LNCaP clone FGC (cell line): Measurements from ENCODE around the gene C17orf107.
"Not testable (repeated sequence)": the region's sequence is repeated elsewhere in the genome, so short reads cannot be mapped to it uniquely, and the experiment has no call there.

Source experiments
- DNase-seq: peaks from one replicate; pipeline ENCODE4 v3.0.0-alpha.2; 2011; ENCODE audit warnings: low read depth
- H3K4me3 ChIP-seq: 2 replicates; pipeline ENCODE4 v1.5.1; 2011; ENCODE audit warnings: mild to moderate bottlenecking, low read depth, low read length, control low read depth
- TF ChIP-seq, protein P1 (sequence below): IDR thresholded peaks from 2 replicates; pipeline ENCODE4 v1.5.1; 2012; ENCODE audit warnings: mild to moderate bottlenecking; ENCODE audit not compliant: control insufficient read depth, insufficient read depth; ENCODE audit errors: extremely low read depth

The C17orf107 gene

DNA sequence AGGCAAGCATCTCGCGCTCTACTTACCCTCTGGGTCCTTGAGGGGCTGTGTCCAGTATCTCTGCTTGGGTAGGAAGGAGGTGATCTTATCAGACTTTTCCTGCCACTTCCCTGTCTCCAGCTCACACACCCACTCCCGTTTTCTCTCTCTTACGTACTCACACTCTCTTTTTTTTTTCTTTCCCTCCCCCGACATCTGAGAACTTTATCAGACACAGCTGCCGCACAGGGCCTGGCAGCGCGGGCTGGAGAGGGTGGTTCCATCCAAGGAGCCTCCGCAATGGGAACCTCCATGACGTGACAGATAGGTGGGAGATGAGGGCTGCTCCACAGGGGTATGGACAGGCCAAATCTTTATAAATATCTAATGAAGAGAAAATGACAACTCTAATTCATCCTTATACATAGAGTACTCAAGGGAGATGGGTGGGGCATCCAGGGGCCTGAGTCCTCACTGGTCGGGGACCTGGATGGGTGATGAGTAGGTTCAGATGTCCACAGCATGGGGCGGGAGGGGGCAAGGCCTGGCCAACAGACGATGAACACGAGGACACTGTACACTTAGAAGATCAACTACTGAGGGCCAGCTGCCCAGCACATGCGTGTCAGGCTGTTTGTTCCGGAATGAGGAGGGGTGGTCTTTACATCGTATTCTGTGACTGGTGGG is 42.9 kb upstream of the C17orf107 start:
- TF ChIP-seq, protein P1, sequence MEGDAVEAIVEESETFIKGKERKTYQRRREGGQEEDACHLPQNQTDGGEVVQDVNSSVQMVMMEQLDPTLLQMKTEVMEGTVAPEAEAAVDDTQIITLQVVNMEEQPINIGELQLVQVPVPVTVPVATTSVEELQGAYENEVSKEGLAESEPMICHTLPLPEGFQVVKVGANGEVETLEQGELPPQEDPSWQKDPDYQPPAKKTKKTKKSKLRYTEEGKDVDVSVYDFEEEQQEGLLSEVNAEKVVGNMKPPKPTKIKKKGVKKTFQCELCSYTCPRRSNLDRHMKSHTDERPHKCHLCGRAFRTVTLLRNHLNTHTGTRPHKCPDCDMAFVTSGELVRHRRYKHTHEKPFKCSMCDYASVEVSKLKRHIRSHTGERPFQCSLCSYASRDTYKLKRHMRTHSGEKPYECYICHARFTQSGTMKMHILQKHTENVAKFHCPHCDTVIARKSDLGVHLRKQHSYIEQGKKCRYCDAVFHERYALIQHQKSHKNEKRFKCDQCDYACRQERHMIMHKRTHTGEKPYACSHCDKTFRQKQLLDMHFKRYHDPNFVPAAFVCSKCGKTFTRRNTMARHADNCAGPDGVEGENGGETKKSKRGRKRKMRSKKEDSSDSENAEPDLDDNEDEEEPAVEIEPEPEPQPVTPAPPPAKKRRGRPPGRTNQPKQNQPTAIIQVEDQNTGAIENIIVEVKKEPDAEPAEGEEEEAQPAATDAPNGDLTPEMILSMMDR = no peak
- H3K4me3 ChIP-seq = no peak overlapping the region
- no peak for DNase-seq

DNA sequence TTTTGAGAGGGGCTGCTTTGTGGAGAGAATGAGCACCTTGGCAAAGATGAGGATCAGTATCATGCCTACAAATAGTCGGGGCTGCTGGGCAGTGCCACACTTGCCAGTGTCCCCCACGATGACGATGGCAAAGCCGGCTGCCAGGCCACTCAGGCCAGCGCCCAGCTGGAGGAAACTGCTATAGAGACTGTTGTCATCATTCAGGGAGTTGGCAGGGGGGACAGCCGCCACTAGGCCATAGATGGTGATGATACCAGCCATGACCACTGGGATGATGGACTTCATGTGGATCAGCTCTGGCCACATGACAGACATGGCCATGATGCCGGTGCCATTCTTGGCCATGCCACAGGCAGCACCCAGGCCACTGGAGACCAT is 42.4 kb upstream of the C17orf107 start:
- H3K4me3 ChIP-seq = no peak overlapping the region
- no peak for DNase-seq
- TF ChIP-seq, protein P1 = no peak

DNA sequence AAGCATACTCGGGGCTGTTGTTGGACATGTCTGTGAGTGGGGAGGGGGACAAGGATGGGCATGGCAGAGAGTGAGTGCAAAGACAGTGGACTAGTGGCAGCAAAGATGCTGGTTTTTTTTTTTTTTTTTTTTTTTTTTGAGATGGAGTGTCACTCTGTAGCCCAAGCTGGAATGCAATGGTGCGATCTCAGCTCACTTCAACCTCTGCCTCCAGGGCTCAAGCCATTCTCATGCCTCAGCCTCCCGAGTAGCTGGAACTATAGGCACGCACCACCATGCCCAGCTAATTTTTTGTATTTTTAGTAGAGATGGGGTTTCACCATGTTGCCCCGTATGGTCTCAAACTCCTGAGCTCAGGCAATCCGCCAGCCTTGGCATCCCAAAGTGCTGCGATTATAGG is 42.0 kb upstream of the C17orf107 start:
- not testable (repeated sequence) for DNase-seq, H3K4me3 ChIP-seq

DNA sequence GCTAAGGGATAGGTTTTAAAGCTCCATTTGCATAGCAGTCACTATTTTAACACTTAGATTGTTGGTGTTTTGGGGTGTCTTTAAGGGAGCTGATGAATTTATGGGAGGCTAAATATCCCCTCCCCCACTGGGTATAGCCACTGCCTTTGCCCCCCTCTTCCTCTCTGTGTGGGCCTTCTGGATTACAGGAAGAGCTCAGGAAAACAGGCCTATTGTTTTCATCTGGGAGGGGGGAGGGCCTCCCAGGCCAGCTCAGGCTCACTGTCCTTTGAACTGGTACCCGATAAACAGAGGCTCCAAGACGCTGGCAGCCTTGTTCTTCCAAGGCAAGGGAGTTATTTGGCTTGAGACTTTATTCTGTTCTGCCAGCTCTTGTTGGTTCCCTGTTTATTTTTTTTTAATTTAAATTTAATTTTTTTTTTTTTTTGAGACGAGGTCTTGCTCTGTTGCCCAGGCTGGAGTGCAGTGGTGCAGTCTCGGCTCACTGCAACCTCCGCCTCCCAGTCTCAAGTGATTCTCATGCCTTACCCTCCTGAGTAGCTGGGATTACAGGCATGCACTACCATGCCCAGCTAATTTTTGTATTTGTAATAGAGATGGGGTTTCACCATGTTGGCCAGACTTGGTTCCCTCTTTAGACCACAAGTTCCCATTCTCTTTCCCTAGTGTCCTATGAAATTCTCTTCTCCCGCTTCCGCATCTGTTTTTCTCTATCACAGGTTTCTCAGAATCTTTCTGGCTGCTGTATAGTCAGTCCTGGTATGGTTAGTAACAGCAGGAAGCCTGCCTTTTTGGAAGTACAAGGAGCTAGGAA is 41.1 kb upstream of the C17orf107 start:
- TF ChIP-seq, protein P1 = no peak
- no peak overlapping the region for H3K4me3 ChIP-seq
- DNase-seq = no peak

DNA sequence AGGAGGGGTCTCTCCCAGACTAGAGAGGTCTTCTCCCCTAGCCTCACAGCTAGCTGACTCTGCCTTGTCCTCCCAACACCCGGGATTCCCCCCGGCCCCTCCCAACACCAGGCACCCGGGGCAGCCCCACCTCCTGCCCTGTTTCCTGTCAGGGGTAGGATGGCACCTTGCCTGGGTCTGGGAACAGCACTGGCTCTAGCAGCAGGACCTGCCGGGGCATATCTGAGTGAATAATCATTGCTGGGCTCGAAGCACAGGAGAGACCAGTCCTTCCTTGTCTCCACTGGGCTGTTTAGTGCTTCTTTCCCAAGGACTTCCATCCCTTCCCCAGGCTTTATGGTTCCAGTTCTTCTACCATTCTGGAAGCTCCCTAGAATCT is 40.5 kb upstream of the C17orf107 start:
- TF ChIP-seq, protein P1 = no peak
- peak; percentile 17 for DNase-seq
- H3K4me3 ChIP-seq = no peak overlapping the region

DNA sequence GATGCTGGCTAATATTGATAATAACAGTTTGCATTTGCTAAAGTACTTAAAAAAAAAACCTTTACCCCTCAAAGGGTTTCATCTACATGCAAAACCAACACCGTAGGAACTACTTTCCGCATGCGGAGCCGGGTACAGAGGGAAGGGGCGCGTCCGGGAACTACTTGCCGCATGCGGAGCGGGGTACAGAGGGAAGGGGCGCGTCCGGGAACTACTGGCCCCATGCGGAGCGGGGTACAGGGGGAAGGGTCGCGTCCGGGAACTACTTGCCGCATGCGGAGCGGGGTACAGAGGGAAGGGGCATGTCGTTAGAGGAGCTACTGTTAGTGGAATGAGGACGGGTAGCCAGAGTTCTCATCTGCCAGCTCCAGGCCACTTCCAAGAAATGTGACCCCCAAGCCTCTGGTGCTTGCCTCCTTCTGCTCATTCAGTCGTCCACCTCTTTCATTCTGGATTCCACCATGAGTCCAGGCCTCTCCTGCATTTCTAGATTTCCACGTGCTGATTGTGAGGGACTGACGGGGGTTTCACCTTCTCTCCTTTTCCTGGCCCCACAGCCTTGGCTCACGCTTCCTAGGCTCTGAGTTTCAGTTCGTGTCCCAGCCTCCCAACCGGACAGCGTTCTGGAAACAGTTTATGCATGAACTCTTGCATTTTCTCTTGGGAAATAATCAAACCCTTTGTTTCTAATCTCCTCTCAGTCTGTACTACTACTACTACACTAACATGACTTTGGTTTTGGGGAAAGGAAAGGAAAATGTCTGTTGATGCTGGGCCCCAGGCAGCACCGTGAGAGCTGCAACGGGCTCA is 39.3 kb upstream of the C17orf107 start:
- no peak overlapping the region for H3K4me3 ChIP-seq
- DNase-seq = no peak
- TF ChIP-seq, protein P1 = no peak

DNA sequence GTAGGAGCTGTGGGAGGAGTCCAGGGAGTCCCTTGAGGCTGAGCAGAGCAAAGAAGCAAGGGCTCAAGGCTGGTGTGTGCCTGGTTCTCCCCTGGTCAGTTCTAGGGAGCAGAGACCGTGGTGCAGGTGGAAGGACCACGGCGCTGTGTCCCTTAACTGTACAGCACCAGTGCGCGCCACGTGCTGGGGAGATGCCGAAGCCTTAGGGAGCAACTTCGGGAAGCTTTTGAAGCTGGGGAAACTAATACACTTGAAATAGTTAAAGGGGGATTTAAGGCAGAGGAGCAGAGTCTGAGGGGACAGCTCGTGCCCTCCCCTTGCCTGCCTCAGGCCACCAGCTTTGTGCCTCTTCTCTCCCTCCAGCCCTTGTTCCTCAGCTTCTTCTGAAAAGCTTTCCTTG is 38.7 kb upstream of the C17orf107 start:
- DNase-seq = no peak
- no peak overlapping the region for H3K4me3 ChIP-seq
- TF ChIP-seq, protein P1 = no peak
